A549 (cell line): ENCODE data around the gene CHRNA1. TPM values are rescaled to one million over a fixed set of nuclear protein-coding genes. Genes with fewer than 3 reads are reported as not detected.
A peak's percentile ranks its signal among the peaks of the same experiment; 100 is the strongest.

Source experiments
- ATAC-seq, 2 experiments: fragments of 200-7000 bp in 1 of 2; fragments of >200 bp in 1 of 2; cut with Nextera tagmentation in 1 of 2; cut with Tn5 transposase in 1 of 2; 3 replicates each; pipeline versions ENCODE4 v1.8.0 to v1.9.1; 2018 to 2020; ENCODE audit warnings: mild to moderate bottlenecking in 1 of 2, moderate library complexity in 1 of 2
- CTCF ChIA-PET: fragments of 300-600 bp; sonication (Branson Sonifier 250); formaldehyde crosslinking; extraction: SDS; loops from one replicate; lab custom pipeline; 2021; ENCODE audit warnings: antibody characterized with exemption, inconsistent platforms; lab: Yijun Ruan, JAX
- POLR2A ChIA-PET: fragments of 350-600 bp; formaldehyde crosslinking; extraction: SDS; loops from one replicate; lab custom pipeline; 2021; ENCODE audit warnings: antibody characterized with exemption, inconsistent platforms; lab: Yijun Ruan, JAX
- DNase-seq, 2 experiments: peaks; one replicate each; pipeline versions ENCODE4 v3.0.0 to v3.0.0-alpha.2; 2011 to 2016; ENCODE audit warnings: low read depth in 1 of 2, low spot score in 1 of 2
- FAIRE-seq: peaks from 2 replicates; lab custom pipeline; 2011; peaks lifted over from hg19 to GRCh38; lab: Jason Lieb, UNC
- H3K27ac ChIP-seq, 2 experiments: fragments of >200 bp; sonication (Bioruptor Twin); formaldehyde crosslinking; 3 replicates each; pipeline ENCODE4 v1.5.1; 2016 to 2017
- H3K4me1 ChIP-seq: fragments of >200 bp; sonication (Bioruptor Twin); formaldehyde crosslinking; 3 replicates; pipeline ENCODE4 v1.6.1; 2016
- H3K4me2 ChIP-seq: fragments of >200 bp; sonication (Bioruptor Twin); formaldehyde crosslinking; 3 replicates; pipeline ENCODE4 v1.6.1; 2016
- H3K4me3 ChIP-seq: fragments of >200 bp; sonication (Bioruptor Twin); formaldehyde crosslinking; 3 replicates; pipeline ENCODE4 v1.5.1; 2016
- H3K9me3 ChIP-seq: fragments of >200 bp; sonication (Bioruptor Twin); formaldehyde crosslinking; 3 replicates; pipeline ENCODE4 v1.6.1; 2016
- BCL3 ChIP-seq: fragments of >200 bp; sonication (Bioruptor Twin); formaldehyde crosslinking; IDR thresholded peaks from 3 replicates; pipeline ENCODE4 v1.6.1; 2016
- BHLHE40 ChIP-seq: IDR thresholded peaks from 2 replicates; pipeline ENCODE4 v1.6.1; 2012; ENCODE audit warnings: low read depth, low read length, inconsistent platforms
- CBX2 ChIP-seq: fragments of 200-600 bp; sonication (generic); IDR thresholded peaks from 2 replicates; pipeline ENCODE4 v1.6.1; 2016; ENCODE audit warnings: low read depth, mild to moderate bottlenecking, borderline replicate concordance
- CEBPB ChIP-seq, 2 experiments: fragments of >200 bp in 1 of 2; sonication (Bioruptor Twin) in 1 of 2; formaldehyde crosslinking in 1 of 2; IDR thresholded peaks; 2 replicates each; pipeline ENCODE4 v1.6.1; 2012 to 2016
- EHF ChIP-seq: fragments of 250-450 bp; sonication (Bioruptor Pico); IDR thresholded peaks from 2 replicates; pipeline ENCODE4 v1.5.0; 2020; ENCODE audit warnings: mild to moderate bottlenecking
- EP300 ChIP-seq, 2 experiments: fragments of >200 bp; sonication (Bioruptor Twin); formaldehyde crosslinking; IDR thresholded peaks; 2 replicates in 1 of 2; 3 replicates in 1 of 2; pipeline ENCODE4 v1.6.1; 2016 to 2017
- FOSB ChIP-seq: fragments of 250-450 bp; sonication (Bioruptor Pico); IDR thresholded peaks from 2 replicates; pipeline ENCODE4 v1.5.0; 2020; ENCODE audit warnings: mild to moderate bottlenecking, moderate library complexity
- FOSL2 ChIP-seq, 2 experiments: fragments of 450-650 bp in 1 of 2; fragments of >200 bp in 1 of 2; sonication (Bioruptor Twin) in 1 of 2; formaldehyde crosslinking; IDR thresholded peaks; 2 replicates each; pipeline versions ENCODE4 v1.5.0 to v1.6.1; 2016 to 2020; ENCODE audit warnings: mild to moderate bottlenecking in 1 of 2, moderate library complexity in 1 of 2
- FOXS1 ChIP-seq: fragments of 250-450 bp; sonication (Bioruptor Pico); IDR thresholded peaks from 2 replicates; pipeline ENCODE4 v1.5.0; 2020; ENCODE audit warnings: mild to moderate bottlenecking, moderate library complexity
- HOXB13 ChIP-seq: fragments of 250-450 bp; sonication (Bioruptor Pico); IDR thresholded peaks from 2 replicates; pipeline ENCODE4 v1.5.0; 2020; ENCODE audit warnings: low read depth, mild to moderate bottlenecking, moderate library complexity
- MAZ ChIP-seq: fragments of 150-350 bp; IDR thresholded peaks from 2 replicates; pipeline ENCODE4 v1.6.1; 2014; ENCODE audit warnings: antibody characterized with exemption, low read depth, low read length, borderline replicate concordance
- NFE2L2 ChIP-seq: fragments of 150-350 bp; conservative IDR thresholded peaks from 2 replicates; pipeline ENCODE4 v1.6.1; 2014; ENCODE audit warnings: low read length
- NR3C1 ChIP-seq: fragments of >200 bp; sonication (Bioruptor Twin); formaldehyde crosslinking; IDR thresholded peaks from 3 replicates; pipeline ENCODE4 v1.6.1; 2017
- RAD21 ChIP-seq, 2 experiments: fragments of >200 bp in 1 of 2; sonication (Bioruptor Twin) in 1 of 2; formaldehyde crosslinking in 1 of 2; IDR thresholded peaks in 1 of 2; conservative IDR thresholded peaks in 1 of 2; 2 replicates in 1 of 2; 3 replicates in 1 of 2; pipeline ENCODE4 v1.6.1; 2012 to 2018; ENCODE audit warnings: inconsistent platforms in 1 of 2
- RFX5 ChIP-seq: fragments of 450-650 bp; IDR thresholded peaks from 2 replicates; pipeline ENCODE4 v1.7.1; 2014; ENCODE audit warnings: antibody characterized with exemption, mild to moderate bottlenecking, moderate library complexity
- RNF2 ChIP-seq: fragments of 200-600 bp; sonication (generic); IDR thresholded peaks from 2 replicates; pipeline ENCODE4 v1.6.1; 2016; ENCODE audit warnings: low read depth, mild to moderate bottlenecking, antibody characterized with exemption, moderate library complexity, borderline replicate concordance
- SMC3 ChIP-seq: fragments of >200 bp; sonication (Bioruptor Twin); formaldehyde crosslinking; IDR thresholded peaks from 3 replicates; pipeline ENCODE4 v1.6.1; 2018; ENCODE audit warnings: inconsistent platforms
- TFCP2L1 ChIP-seq: fragments of 250-450 bp; sonication (Bioruptor Pico); IDR thresholded peaks from 2 replicates; pipeline ENCODE4 v1.5.0; 2021; ENCODE audit warnings: mild to moderate bottlenecking
- TP53 ChIP-seq: fragments of 250-450 bp; sonication (Bioruptor Pico); IDR thresholded peaks from 2 replicates; pipeline ENCODE4 v1.5.0; 2021; ENCODE audit warnings: mild to moderate bottlenecking, moderate library complexity
- WGBS: methylation state at CpG from one replicate; pipeline ENCODE4 v1.1.6; 2017; ENCODE audit errors: missing lambda C conversion rate; 5-methylcytosine and 5-hydroxymethylcytosine counted together
- polyA plus RNA-seq, 4 experiments: library from polyadenylated mRNA; depleted of rRNA in 3 of 4; stranded (reverse); fragments of >200 nt; fragmentation: RNase III in 1 of 4; extraction: RNeasy Plus Mini Kit Qiagen cat#74134 plus additional on column Dnase treatment in 1 of 4; gene quantifications; 2 replicates in 3 of 4; 3 replicates in 1 of 4; pipeline ENCODE4 v1.2.3, GENCODE V29; 2011 to 2017
- TF ChIP-seq, protein P1 (sequence below): IDR thresholded peaks from 2 replicates; pipeline ENCODE4 v1.6.1; 2012
- TF ChIP-seq, protein P2 (sequence below): fragments of 200-600 bp; sonication (generic); IDR thresholded peaks from 2 replicates; pipeline ENCODE4 v1.6.1; 2016; ENCODE audit warnings: antibody characterized with exemption, mild to moderate bottlenecking, moderate library complexity

Gene CHRNA1
- polyA plus RNA-seq, 2 of the 4 experiments (the other 2 are of a cell fraction), result not detected

GRCh38 chr2:174798801-174799200 is 34.5 kb upstream of the CHRNA1 start:
- Histone ChIP-seq H3K4me3 (no peak overlapping the region), H3K4me1 (0 out of 3 replicates have a peak, but pooled peaks cover 5% of the 10 kb centered on the region), H3K27ac (no peak overlapping the region), H3K4me2 (no peak overlapping the region), H3K9me3 (no peaks in the 10 kb centered on the region)
- TF ChIP-seq HOXB13 (no peak), BHLHE40 (no peak), FOSL2 (IDR thresholded peaks at IDR 0.05) (no peak), FOSL2 (CRISPR knock-in tag; IDR thresholded peaks at IDR 0.05) (no peak), RNF2 (no peak), MAZ (no peak), RFX5 (no peak), TFCP2L1 (CRISPR knock-in tag) (no peak), FOXS1 (CRISPR knock-in tag) (no peak), CEBPB (IDR thresholded peaks at IDR 0.05) (no peak), BCL3 (no peak), SMC3 (no peak), NFE2L2 (no peak), FOSB (CRISPR knock-in tag) (no peak), TP53 (CRISPR knock-in tag) (no peak), EP300 (IDR thresholded peaks at IDR 0.05) (no peak), EHF (no peak), NR3C1 (no peak), CBX2 (no peak)
- TF ChIP-seq, protein P1, sequence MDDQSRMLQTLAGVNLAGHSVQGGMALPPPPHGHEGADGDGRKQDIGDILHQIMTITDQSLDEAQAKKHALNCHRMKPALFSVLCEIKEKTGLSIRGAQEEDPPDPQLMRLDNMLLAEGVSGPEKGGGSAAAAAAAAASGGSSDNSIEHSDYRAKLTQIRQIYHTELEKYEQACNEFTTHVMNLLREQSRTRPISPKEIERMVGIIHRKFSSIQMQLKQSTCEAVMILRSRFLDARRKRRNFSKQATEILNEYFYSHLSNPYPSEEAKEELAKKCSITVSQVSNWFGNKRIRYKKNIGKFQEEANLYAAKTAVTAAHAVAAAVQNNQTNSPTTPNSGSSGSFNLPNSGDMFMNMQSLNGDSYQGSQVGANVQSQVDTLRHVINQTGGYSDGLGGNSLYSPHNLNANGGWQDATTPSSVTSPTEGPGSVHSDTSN, result no peak
- TF ChIP-seq, protein P2, sequence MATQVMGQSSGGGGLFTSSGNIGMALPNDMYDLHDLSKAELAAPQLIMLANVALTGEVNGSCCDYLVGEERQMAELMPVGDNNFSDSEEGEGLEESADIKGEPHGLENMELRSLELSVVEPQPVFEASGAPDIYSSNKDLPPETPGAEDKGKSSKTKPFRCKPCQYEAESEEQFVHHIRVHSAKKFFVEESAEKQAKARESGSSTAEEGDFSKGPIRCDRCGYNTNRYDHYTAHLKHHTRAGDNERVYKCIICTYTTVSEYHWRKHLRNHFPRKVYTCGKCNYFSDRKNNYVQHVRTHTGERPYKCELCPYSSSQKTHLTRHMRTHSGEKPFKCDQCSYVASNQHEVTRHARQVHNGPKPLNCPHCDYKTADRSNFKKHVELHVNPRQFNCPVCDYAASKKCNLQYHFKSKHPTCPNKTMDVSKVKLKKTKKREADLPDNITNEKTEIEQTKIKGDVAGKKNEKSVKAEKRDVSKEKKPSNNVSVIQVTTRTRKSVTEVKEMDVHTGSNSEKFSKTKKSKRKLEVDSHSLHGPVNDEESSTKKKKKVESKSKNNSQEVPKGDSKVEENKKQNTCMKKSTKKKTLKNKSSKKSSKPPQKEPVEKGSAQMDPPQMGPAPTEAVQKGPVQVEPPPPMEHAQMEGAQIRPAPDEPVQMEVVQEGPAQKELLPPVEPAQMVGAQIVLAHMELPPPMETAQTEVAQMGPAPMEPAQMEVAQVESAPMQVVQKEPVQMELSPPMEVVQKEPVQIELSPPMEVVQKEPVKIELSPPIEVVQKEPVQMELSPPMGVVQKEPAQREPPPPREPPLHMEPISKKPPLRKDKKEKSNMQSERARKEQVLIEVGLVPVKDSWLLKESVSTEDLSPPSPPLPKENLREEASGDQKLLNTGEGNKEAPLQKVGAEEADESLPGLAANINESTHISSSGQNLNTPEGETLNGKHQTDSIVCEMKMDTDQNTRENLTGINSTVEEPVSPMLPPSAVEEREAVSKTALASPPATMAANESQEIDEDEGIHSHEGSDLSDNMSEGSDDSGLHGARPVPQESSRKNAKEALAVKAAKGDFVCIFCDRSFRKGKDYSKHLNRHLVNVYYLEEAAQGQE, result no peak
- DNase-seq (no peak), FAIRE-seq (no peak), ATAC-seq (peak in 1 of 2 experiments; percentile 25; a peak in 1 of 6 replicates)
- POLR2A ChIA-PET, result no interaction called here
- 90% methylated on average over 1 of the region's 1 CpG for WGBS
- CTCF ChIA-PET, result interaction anchor here (0.9 to 1.1 kb wide), 3 partner anchors 12 to 186 kb away, joined by 3 to 4 read pairs (median 3); no protein-coding TSS in a partner anchor

DNA sequence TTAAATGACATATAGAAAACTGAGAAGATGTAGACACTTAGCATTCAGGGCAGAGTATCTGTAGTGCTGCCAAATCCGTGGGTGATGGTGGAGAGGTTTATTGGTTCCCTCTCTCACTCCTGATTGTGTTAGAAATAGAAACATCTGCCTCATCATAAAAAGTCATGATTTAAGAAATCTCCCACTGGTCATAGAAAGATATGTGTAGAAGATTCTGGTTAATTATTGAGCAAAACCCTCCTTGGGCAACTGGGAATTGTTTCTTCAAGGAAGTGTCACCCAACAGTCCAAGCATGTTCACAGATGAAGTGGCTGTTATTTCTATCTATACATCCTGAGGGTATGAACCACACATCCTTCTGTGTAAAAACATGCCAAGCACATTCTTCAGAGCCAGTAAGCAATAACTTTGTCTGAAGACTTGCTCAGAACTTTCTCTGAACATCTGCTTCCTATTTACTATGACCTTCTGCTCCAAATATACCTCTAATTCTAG is 33.6 kb upstream of the CHRNA1 start:
- Histone ChIP-seq H3K4me1 (0 out of 3 replicates have a peak, but pooled peaks cover 5% of the 10 kb centered on the region), H3K9me3 (no peaks in the 10 kb centered on the region), H3K4me2 (no peak overlapping the region), H3K4me3 (no peak overlapping the region), H3K27ac (no peak overlapping the region)
- DNase-seq (no peak), ATAC-seq (no peak), FAIRE-seq (no peak)
- ChIA-PET CTCF (interaction anchor here (5.6 kb wide), 1 partner anchor 26 kb away, joined by 26 read pairs; no protein-coding TSS in a partner anchor), POLR2A (no interaction called here)
- no peak for TF ChIP-seq RAD21 (conservative IDR thresholded peaks at IDR 0.05 in 1 of 2, IDR thresholded peaks at IDR 0.05 in 1 of 2)
- 66% methylated on average over 1 of the region's 1 CpG for WGBS
